Subcutaneous adipose tissue (tissue), 4 donors: ENCODE measurements around the gene SLC6A11. TPM values are rescaled to one million over a fixed set of nuclear protein-coding genes. Genes with fewer than 3 reads are reported as not detected.

Experiments used
- CTCF ChIP-seq: fragments of 450-650 bp; IDR thresholded peaks from one replicate; pipeline ENCODE4 v1.5.1; 2016; ENCODE audit warnings: low read depth, mild to moderate bottlenecking, control low read depth, antibody characterized with exemption, moderate library complexity
- total RNA-seq, 4 donors: library from RNA; depleted of rRNA; stranded (reverse); fragments of >200 nt; gene quantifications; one replicate each; pipeline ENCODE4 v1.1.0, GENCODE V29; 2016

Gene SLC6A11
- total RNA-seq, 4 donors from 2014 or later, result 0.16 TPM; not detected in 3

DNA sequence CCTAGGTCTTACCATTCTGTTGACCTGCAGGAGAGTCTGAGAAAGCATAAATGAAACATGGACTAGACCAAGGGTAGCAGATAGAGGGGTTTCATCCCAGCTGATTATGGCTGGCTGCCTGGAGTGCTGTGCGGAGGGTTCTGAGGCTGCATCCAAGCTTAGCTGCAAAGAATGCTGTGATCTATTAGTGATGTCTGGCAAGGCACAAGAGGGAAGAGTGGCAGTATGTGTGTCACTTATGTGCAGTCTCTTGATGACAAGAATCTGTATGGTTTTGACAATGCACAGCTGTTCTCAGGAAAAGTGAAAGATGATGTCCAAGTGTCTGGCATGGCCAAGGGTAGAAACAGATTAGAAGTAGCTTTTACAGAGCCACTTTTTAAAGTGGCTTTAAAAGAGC, 54.3 kb downstream of the SLC6A11 start:
- no peak for TF ChIP-seq CTCF

GRCh38 chr3:10873415-10873814, 57.4 kb downstream of the SLC6A11 start:
- no peak for TF ChIP-seq CTCF

- TF ChIP-seq CTCF, result no peak
These were observed 59.9 kb downstream of the SLC6A11 start for GRCh38 chr3:10875914-10876313.

DNA sequence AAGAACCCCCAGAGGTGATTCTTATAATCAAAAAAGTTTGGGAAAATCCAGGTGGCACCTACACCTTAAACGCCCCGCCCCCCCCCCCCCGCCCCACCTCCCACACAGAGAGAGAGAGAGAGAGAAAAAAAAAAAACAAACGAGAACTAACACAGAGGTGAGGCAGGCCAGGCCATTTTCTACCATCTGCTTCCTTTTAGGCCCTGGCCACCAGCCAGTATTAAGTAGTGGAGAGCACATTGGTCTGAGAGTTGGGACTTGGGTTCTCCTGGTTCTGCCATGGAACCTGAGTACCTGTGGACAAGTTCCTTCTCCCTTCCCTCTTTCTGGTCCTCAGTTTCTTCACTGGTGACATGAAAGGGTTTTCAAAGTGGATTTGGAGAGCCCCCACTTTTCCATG, 60.6 kb downstream of the SLC6A11 start:
- TF ChIP-seq CTCF, result no peak

GRCh38 chr3:10882851-10883250, 66.8 kb downstream of the SLC6A11 start:
- no peak for TF ChIP-seq CTCF

- no peak for TF ChIP-seq CTCF
These were observed 67.6 kb downstream of the SLC6A11 start for GRCh38 chr3:10883478-10884234.

- no peak for TF ChIP-seq CTCF
These were observed 71.0 kb downstream of the SLC6A11 start for GRCh38 chr3:10887015-10887414.
